ENCODE measurements around the gene NUP98.

DNA sequence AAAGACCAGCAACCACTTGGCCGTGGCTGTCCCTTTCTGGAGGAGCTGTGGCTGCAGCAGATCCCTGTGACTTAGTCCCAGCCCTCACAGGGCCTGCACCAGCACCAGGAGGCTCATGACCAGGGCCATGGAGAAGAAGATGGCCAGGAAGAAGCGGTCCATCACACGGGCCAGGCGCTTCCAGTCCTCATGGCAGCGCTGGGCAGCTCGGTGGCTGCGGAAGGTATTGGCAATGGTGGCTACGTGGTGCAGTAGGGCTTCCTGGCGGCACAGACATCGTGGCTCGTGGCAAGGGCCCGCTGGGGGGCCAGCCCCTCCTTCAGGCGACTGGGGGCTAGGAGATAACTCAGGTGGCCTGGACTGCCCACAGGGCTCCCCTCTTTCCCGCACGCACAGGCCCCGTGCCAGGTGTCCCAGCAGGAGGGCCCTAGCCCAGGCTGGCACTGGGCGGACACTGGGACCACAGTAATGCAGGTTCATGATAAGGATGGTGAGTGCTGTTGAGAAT, 131.3 kb downstream of the NUP98 start:
- no peak for TF ChIP-seq ZNF670 (CRISPR knock-in tag; IDR thresholded peaks at IDR 0.05; ENCODE audit: borderline replicate concordance)
- TF ChIP-seq PCBP2 (optimal IDR thresholded peaks at IDR 0.05; ENCODE audit: low read depth, low read length, poor library complexity, severe bottlenecking) = no peak
- TF ChIP-seq, protein P1, sequence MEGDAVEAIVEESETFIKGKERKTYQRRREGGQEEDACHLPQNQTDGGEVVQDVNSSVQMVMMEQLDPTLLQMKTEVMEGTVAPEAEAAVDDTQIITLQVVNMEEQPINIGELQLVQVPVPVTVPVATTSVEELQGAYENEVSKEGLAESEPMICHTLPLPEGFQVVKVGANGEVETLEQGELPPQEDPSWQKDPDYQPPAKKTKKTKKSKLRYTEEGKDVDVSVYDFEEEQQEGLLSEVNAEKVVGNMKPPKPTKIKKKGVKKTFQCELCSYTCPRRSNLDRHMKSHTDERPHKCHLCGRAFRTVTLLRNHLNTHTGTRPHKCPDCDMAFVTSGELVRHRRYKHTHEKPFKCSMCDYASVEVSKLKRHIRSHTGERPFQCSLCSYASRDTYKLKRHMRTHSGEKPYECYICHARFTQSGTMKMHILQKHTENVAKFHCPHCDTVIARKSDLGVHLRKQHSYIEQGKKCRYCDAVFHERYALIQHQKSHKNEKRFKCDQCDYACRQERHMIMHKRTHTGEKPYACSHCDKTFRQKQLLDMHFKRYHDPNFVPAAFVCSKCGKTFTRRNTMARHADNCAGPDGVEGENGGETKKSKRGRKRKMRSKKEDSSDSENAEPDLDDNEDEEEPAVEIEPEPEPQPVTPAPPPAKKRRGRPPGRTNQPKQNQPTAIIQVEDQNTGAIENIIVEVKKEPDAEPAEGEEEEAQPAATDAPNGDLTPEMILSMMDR (CRISPR knock-in tag; IDR thresholded peaks at IDR 0.05) = no peak
- TF ChIP-seq MYC (CRISPR knock-in tag; IDR thresholded peaks at IDR 0.05; ENCODE audit: borderline replicate concordance) = no peak
- TF ChIP-seq NFIC (IDR thresholded peaks at IDR 0.05; ENCODE audit: low read length) = no peak
- TF ChIP-seq POLR2AphosphoS5 (IDR thresholded peaks at IDR 0.05; ENCODE audit: low read depth, low read length) = no peak
- TF ChIP-seq, protein P2, sequence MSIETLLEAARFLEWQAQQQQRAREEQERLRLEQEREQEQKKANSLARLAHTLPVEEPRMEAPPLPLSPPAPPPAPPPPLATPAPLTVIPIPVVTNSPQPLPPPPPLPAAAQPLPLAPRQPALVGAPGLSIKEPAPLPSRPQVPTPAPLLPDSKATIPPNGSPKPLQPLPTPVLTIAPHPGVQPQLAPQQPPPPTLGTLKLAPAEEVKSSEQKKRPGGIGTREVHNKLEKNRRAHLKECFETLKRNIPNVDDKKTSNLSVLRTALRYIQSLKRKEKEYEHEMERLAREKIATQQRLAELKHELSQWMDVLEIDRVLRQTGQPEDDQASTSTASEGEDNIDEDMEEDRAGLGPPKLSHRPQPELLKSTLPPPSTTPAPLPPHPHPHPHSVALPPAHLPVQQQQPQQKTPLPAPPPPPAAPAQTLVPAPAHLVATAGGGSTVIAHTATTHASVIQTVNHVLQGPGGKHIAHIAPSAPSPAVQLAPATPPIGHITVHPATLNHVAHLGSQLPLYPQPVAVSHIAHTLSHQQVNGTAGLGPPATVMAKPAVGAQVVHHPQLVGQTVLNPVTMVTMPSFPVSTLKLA (IDR thresholded peaks at IDR 0.05) = no peak
- no peak for TF ChIP-seq ZNF326 (CRISPR knock-in tag; IDR thresholded peaks at IDR 0.05; ENCODE audit: borderline replicate concordance)
- TF ChIP-seq ZNF510 (CRISPR knock-in tag; IDR thresholded peaks at IDR 0.05; ENCODE audit: low read depth) = no peak
- TF ChIP-seq DMAP1 (CRISPR knock-in tag; IDR thresholded peaks at IDR 0.05) = no peak
- no peak for TF ChIP-seq ZBTB1 (CRISPR knock-in tag; IDR thresholded peaks at IDR 0.05; ENCODE audit: borderline replicate concordance)
- TF ChIP-seq ZNF282 (IDR thresholded peaks at IDR 0.05; ENCODE audit: partially characterized antibody) = no peak
- no peak for TF ChIP-seq CEBPG (CRISPR knock-in tag; IDR thresholded peaks at IDR 0.05)
- TF ChIP-seq, protein P3, sequence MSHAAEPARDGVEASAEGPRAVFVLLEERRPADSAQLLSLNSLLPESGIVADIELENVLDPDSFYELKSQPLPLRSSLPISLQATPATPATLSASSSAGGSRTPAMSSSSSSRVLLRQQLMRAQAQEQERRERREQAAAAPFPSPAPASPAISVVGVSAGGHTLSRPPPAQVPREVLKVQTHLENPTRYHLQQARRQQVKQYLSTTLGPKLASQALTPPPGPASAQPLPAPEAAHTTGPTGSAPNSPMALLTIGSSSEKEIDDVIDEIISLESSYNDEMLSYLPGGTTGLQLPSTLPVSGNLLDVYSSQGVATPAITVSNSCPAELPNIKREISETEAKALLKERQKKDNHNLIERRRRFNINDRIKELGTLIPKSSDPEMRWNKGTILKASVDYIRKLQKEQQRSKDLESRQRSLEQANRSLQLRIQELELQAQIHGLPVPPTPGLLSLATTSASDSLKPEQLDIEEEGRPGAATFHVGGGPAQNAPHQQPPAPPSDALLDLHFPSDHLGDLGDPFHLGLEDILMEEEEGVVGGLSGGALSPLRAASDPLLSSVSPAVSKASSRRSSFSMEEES (CRISPR knock-in tag; IDR thresholded peaks at IDR 0.05) = no peak
